ENCODE data around the gene MCC.

MCC gene

GRCh38 chr5:113042491-113043243 lies 445.6 kb downstream of the MCC start:
- no peak for DNase-seq

GRCh38 chr5:113040672-113041260 lies 447.5 kb downstream of the MCC start:
- DNase-seq, result no peak

- no peak for DNase-seq
Measured at GRCh38 chr5:113039934-113040285, 448.3 kb downstream of the MCC start.

GRCh38 chr5:113039229-113039933 lies 448.9 kb downstream of the MCC start:
- no peak for DNase-seq

- DNase-seq, result no peak
Measured at GRCh38 chr5:113038714-113039113, 449.5 kb downstream of the MCC start.

- no peak for DNase-seq
Measured at GRCh38 chr5:113038136-113038535, 450.1 kb downstream of the MCC start.

- no peak for DNase-seq
Measured at GRCh38 chr5:113036826-113037225, 451.4 kb downstream of the MCC start.

GRCh38 chr5:113036321-113036720 lies 451.9 kb downstream of the MCC start:
- no peak for DNase-seq

- DNase-seq, result no peak
Measured at GRCh38 chr5:113035096-113035495, 453.2 kb downstream of the MCC start.

- DNase-seq, result no peak
Measured at GRCh38 chr5:113034182-113034773, 454.0 kb downstream of the MCC start.

GRCh38 chr5:113031557-113031956 lies 456.7 kb downstream of the MCC start:
- DNase-seq, result no peak

GRCh38 chr5:113031104-113031503 lies 457.1 kb downstream of the MCC start:
- no peak for DNase-seq

GRCh38 chr5:113029614-113030013 lies 458.6 kb downstream of the MCC start:
- no peak for DNase-seq

- no peak for DNase-seq
Measured at GRCh38 chr5:113027431-113027830, 460.8 kb downstream of the MCC start.

GRCh38 chr5:113027015-113027414 lies 461.2 kb downstream of the MCC start:
- DNase-seq, result no peak

GRCh38 chr5:113026211-113026610 lies 462.0 kb downstream of the MCC start:
- DNase-seq, result no peak

GRCh38 chr5:113025596-113025995 lies 462.7 kb downstream of the MCC start:
- DNase-seq, result no peak

- DNase-seq, result no peak
Measured at GRCh38 chr5:113024076-113024697, 464.1 kb downstream of the MCC start.

- DNase-seq, result no peak
Measured at GRCh38 chr5:113022661-113023060, 465.6 kb downstream of the MCC start.

GRCh38 chr5:113020461-113021273 lies 467.6 kb downstream of the MCC start:
- DNase-seq, result no peak

- DNase-seq, result no peak
Measured at GRCh38 chr5:113017881-113018635, 470.2 kb downstream of the MCC start.

- DNase-seq, result no peak
Measured at GRCh38 chr5:113005454-113005853, 482.8 kb downstream of the MCC start.

Measured in RPMI8226 (cell line).